HG03025 (cell line): ENCODE results near the gene MTMR2.

Experiments used
- ATAC-seq: cut with Tn5 transposase; IDR thresholded peaks from one replicate; pipeline ENCODE4 v1.9.1; 2021; ENCODE audit warnings: mild to moderate bottlenecking, moderate library complexity; ENCODE audit not compliant: unreplicated experiment, low FRiP score

The MTMR2 gene

GRCh38 chr11:95789506-95790122 is 134.3 kb downstream of the MTMR2 start, which contains the start of gene FAM76B:
FAM76B (minus strand) TSS chr11:95789782; CDS start chr11:95789478, 304 bp downstream.
- peak; percentile 71 for ATAC-seq

GRCh38 chr11:95788921-95789505 is 134.9 kb downstream of the MTMR2 start:
- peak; percentile 5 for ATAC-seq
